ENCODE measurements around the gene FNDC3B.

FNDC3B gene

DNA sequence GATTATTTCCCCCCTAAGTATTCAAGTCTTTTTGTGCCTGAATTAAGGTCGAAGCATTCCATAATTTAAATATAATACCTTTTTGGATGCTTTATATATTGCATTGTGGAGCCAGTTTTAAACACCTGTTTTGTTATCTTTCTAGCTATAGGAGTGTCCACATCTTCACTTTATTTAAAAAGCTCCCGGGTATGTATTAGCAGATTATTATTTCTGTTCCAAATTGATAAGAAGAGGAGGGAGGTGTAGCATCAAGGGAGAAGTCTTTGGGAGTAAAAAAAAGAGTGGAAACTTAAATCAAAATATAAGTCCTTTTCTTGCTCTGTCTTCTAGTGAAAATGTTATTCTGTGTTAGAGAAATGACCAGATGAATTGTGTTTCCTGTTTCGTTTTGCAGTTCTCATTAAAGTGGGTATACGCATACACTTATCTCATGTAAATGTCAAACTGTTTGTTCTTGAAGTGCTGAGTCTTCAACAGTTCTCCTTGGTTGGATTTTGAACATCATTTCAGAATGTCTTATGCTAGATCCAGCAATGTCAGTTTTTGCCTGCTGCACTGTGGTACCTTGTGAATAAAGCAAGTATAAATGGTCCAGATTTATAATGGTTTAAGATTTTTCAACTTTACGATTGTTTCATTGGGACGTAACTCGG is 105.8 kb downstream of the FNDC3B start:
- TF ChIP-seq, protein P1, sequence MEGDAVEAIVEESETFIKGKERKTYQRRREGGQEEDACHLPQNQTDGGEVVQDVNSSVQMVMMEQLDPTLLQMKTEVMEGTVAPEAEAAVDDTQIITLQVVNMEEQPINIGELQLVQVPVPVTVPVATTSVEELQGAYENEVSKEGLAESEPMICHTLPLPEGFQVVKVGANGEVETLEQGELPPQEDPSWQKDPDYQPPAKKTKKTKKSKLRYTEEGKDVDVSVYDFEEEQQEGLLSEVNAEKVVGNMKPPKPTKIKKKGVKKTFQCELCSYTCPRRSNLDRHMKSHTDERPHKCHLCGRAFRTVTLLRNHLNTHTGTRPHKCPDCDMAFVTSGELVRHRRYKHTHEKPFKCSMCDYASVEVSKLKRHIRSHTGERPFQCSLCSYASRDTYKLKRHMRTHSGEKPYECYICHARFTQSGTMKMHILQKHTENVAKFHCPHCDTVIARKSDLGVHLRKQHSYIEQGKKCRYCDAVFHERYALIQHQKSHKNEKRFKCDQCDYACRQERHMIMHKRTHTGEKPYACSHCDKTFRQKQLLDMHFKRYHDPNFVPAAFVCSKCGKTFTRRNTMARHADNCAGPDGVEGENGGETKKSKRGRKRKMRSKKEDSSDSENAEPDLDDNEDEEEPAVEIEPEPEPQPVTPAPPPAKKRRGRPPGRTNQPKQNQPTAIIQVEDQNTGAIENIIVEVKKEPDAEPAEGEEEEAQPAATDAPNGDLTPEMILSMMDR (IDR thresholded peaks at IDR 0.05; ENCODE audit: insufficient read depth, missing control alignments): no peak
- DNase-seq (ENCODE audit: insufficient read length, low spot score) (no peak), FAIRE-seq (no peak)

DNA sequence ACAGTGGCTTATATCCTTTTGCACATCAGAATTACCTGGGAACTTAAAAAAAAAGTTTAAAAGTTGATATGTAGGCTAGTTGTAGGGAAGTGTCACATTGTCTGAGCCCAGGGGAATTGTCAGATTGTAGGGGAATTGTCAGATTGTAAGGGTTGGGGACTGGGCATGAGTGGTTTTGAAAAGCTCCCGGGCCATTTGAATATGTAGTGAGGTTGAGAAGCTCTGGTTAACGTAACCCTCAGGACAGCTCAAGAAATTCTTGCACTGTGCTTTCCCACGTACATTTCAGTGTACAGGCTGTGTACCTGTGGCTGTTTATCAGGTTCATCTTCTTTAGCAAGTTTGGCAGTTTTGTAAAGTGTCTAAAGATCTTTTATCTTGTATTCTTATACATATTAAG is 107.0 kb downstream of the FNDC3B start:
- TF ChIP-seq, protein P1 (IDR thresholded peaks at IDR 0.05; ENCODE audit: insufficient read depth, missing control alignments): no peak
- DNase-seq (ENCODE audit: insufficient read length, low spot score) (no peak), FAIRE-seq (no peak)

- FAIRE-seq (no peak), DNase-seq (ENCODE audit: insufficient read length, low spot score) (no peak)
These were observed 107.9 kb downstream of the FNDC3B start for GRCh38 chr3:172147113-172147818.

DNA sequence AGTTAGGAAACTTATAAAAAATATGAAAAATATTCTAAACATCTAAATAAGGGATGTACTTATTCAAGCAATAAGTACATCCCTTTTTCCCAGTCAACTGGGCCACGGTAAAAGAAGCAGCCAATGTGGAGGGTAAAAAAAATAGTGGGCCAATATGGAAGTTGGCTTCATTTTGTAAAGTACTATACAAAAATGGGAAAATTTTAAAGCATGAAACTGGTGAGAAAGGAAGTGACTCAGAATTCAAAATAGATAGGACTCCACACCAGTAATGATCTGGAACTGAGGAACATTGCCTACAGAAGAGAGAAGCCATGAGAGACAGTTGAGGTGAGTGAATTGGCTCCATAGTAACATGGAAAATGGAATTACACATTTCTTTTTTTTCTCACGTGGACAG is 108.9 kb downstream of the FNDC3B start:
- TF ChIP-seq, protein P1 (IDR thresholded peaks at IDR 0.05; ENCODE audit: insufficient read depth, missing control alignments): no peak
- FAIRE-seq: no peak
- DNase-seq (ENCODE audit: insufficient read length, low spot score): no peak

More at GRCh38 chr3:172147113-172147818, 107.9 kb downstream of the FNDC3B start:
- TF ChIP-seq, protein P1 (IDR thresholded peaks at IDR 0.05; ENCODE audit: insufficient read depth, missing control alignments): no peak

DNA sequence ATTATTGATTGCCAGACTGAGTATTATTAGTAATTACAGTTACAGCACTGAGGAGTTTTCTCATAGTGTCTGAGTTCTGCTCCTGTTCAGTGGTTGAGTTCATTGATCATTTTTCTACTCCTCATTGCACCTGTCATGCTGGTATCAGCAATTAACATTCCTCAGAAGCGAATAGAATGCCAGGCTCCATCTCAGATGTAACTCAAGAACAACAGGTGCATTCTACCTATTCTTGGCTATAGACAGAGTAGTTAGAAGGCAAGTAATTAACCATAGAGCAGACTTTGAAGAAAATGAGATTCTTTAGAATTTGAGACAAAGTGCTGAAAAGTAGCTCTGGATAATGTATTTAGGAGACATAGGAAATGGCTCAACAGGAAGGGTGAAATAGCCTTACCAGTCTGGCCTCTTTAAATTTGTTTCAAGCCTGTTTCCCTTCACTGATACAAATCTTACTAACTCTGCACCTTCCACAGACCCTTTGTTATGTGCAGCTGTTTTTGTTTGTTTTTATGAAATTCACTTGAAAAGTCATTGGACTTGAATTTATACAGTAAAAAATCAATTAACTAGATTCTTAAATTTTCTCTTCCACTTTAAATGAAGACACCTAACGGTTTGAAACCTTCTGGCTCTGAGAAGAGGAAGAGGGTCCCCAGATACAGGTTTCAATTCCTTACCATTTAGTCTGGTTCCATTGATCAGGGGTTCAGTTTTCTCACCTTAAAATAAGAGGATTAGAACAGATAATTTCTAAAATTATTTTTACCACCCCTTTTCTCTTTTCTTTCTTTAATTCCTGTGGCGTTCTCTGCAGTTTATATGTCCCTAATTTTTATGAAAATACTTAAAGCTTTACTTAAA is 109.6 kb downstream of the FNDC3B start:
- FAIRE-seq (no peak), DNase-seq (ENCODE audit: insufficient read length, low spot score) (no peak)
- TF ChIP-seq, protein P1 (IDR thresholded peaks at IDR 0.05; ENCODE audit: insufficient read depth, missing control alignments): no peak

DNA sequence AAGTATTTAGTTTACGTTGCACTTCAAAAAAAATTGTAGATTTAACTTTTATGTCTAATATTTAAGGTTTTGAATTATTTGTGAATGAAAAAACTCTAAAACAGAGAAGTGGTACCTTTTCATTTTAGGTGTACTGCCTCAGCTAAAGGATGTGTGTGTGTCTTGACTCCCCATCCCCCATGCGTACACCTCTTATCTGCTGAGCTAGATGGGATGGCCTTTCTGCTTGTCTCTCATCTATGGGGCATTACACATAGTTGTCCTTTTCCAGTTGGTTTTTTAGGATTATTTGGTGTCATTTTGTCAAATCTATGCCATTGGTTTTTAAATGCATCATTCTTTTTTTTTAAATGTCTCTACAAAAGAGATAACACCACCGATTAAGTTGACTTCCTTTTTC is 110.9 kb downstream of the FNDC3B start:
- DNase-seq (ENCODE audit: insufficient read length, low spot score) (no peak), FAIRE-seq (no peak)
- TF ChIP-seq, protein P1 (IDR thresholded peaks at IDR 0.05; ENCODE audit: insufficient read depth, missing control alignments): no peak
